Measurements from ENCODE around the gene BBOF1.
A peak's percentile ranks its signal among the peaks of the same experiment; 100 is the strongest.
"Not testable (repeated sequence)": the region's sequence is repeated elsewhere in the genome, so short reads cannot be mapped to it uniquely, and the experiment has no call there.

Gene BBOF1, protein sequence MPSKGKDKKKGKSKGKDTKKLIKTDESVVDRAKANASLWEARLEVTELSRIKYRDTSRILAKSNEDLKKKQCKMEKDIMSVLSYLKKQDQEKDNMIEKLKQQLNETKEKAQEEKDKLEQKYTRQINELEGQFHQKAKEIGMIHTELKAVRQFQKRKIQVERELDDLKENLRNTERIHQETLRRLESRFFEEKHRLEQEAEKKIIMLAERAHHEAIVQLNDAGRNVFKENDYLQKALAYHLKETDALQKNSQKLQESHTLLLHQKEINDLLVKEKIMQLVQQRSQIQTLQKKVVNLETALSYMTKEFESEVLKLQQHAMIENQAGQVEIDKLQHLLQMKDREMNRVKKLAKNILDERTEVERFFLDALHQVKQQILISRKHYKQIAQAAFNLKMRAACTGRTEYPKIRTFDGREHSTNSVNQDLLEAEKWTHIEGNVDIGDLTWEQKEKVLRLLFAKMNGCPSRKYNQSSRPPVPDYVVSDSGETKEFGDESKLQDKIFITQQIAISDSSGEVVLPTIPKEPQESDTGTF

DNA sequence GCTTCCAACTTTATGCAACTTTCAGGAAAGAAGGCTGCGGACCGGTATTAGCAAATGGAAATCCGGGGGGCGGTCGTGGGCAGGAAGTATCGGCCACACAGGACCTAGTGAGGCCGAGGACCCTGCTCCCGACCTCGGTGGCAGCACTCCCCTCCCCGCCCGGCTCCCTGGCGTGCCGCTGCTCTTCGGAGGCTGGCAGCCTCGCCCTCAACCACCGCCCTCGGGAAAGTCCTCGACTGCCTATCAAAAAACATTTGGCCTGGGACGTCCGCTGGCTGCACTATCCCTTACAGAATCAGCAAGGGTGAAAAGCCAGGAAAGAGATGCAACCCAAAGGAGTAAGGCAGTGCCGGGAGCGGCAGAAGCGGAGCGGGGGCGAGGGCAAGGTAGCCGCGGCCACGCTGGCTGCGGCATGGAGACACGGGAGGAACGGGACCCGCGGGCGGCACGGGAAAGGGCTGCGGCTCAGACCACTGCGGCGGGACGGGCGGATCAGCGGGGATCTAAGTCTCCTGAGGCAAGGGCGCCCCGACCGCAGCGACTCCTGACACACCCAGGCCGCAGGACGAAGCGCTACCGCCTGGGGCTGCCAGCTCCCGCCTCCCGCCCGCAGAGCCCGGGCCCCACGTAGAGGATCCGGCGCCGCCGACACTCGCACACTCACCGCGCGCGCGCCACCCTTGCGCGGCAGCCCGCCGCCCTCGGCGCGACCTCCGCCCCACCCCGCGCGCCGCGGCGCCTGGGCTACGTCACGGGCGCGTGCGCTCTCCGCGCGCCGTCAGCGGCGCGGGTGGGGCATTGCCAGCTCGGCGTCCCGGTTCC is at the start of gene BBOF1, which contains the start of gene ENTPD5:
BBOF1 (plus strand) TSS at position 764 of the 822 bp plus-strand sequence. CDS start 130 bp downstream, outside the sequence.
ENTPD5 (minus strand) TSS at position 703 of the 822 bp plus-strand sequence. CDS start 31,186 bp downstream, outside the sequence.
- peak; percentile 75 for DNase-seq

DNA sequence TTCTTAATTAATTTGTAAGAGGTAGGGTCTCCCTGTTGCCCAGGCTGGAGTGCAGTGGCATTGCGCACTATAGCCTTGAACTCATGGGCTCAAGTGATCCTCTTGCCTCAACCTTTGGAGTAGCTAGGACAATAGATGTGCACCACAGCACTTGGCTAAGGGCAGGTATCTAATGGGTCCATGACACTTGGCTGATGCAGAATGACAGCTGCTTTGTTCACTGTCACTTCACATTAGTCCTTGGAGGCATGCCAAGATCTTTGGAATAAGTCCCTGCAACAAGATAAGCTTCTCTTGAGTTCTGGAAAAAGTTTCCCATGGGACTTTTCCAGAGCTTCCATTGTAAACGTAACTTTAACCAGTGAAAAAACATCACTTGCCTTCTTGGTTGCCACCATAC is 45.7 kb upstream of the BBOF1 start:
- no peak for DNase-seq

DNA sequence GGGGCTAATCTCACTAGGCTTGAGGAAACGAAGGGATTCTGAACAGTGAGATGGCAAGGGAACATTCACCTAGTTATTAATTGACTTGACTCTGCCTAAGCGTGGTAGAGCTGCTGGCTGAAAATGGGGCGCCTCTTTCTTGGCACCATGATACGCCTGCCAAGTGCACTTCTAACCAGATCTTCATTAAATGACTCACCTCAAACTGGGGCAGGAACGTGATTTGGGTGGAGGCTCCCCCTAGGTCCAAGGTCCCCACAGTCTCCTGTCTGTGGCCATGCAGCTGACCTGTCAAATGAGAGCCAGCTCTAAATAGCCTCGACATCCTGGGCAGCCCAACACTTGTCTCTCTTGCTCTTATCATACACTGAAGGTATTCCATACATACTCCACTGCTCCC is 43.0 kb upstream of the BBOF1 start:
- DNase-seq, result no peak

DNA sequence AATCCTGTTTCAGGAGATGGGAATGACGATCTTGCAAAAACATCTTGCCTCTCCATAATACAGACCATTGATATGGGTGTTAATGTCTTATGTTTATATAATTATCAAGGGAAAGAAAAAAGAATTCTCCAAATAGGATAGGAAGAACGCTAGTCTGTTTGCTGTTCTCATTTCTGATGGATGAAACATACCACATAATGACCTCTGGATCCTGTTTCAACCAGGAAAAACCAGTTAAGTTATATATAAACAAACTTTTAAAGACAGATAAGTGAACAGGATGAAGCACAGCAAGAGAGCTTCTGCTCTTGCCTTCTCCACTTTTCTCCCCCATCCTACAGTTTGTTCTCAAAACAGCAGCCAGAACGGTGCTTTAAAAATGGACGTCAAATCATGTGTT is 41.3 kb upstream of the BBOF1 start:
- no peak for DNase-seq

DNA sequence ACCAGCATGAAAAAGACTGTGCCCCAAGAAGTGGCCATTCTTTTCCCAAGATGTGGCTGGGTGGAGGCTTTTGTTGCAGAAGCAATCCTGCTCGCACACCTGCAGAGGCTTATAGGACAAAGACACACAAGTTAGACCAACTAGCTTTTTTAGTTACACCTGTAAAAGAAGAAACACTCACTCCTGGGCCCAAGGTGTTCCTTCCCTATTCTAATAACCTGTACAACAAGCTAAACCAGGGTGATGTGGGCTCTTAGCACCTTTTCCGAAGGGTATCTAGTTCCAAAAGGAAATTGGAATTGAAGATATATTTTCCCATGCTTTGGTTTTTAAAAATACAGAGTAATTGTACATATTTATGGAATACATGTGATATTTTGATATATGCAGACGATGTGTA is 31.1 kb upstream of the BBOF1 start:
- DNase-seq, result no peak

DNA sequence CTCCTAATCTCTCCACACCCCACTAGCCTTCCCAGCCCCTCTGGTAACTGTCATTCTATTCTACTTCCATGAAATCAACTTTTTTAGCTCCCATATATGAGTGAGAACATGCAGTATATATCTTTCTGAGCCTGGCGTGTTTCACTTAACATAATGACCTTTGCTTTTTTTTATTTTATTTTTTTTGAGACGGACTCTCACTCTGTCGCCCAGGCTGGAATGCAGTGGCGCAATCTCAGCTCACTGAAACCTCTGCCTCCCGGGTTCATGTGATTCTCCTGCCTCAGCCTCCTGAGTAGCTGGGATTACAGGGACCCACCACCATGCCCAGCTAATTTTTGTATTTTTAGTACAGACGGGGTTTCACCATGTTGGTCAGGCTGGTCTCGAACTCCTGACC is 30.5 kb upstream of the BBOF1 start:
- not testable (repeated sequence) for DNase-seq

- no peak for DNase-seq
Observed at GRCh38 chr14:73991092-73991491, 28.1 kb upstream of the BBOF1 start.

DNA sequence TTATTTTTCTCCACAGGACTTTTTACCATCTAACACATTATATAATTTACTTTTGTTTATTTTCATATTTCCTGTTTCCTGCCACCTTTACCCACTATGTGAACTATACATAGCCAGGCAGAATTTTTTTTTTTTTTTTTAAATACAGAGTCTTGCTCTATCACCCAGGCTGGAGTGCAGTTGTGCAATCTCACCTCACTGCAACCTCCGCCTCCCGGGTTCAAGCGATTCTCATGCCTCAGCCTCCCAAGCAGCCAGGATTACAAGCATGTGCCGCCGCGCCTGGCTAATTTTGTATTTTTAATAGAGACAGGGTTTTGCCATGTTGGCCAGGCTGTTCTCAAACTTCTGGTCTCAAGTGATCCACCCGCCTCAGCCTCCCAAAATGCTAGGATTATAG is 24.2 kb upstream of the BBOF1 start:
- not testable (repeated sequence) for DNase-seq

DNA sequence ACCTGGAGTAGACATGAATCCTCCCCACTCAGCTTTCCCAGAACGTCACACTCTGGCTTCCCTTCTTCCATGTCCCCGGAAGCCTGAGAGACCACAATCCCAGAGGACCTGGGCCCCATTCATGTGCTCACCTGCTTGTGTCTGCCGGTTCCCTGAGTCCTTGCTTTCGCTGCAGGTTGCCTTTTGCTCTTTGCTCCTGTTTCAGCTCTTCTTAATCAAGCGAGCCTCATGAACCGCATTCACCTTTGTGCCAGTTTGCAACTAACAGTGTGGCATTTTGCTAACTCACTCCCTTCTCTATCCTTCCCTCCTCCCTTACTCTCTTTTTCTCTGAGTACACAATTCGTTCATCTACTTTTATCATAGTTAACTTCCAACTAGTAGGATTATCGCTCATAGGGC is 23.2 kb upstream of the BBOF1 start:
- DNase-seq, result no peak

DNA sequence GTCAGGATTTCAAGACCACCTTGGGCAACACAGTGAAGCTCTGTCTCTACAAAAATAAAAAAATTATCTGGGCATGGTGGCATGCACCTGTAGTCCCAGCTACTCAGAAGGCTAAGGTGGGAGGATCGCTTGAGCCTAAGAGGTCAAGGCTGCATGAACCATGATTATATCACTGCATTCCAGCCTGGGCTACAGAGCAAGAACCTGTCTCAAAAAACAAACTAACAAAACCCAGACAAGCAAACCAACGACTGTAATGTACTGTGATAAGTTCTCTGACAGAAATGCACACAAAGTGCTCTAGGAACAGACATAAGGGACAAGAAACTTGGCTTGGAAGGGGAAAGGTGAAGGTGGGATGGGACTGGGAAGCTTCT is 22.4 kb upstream of the BBOF1 start:
- DNase-seq, result no peak

DNA sequence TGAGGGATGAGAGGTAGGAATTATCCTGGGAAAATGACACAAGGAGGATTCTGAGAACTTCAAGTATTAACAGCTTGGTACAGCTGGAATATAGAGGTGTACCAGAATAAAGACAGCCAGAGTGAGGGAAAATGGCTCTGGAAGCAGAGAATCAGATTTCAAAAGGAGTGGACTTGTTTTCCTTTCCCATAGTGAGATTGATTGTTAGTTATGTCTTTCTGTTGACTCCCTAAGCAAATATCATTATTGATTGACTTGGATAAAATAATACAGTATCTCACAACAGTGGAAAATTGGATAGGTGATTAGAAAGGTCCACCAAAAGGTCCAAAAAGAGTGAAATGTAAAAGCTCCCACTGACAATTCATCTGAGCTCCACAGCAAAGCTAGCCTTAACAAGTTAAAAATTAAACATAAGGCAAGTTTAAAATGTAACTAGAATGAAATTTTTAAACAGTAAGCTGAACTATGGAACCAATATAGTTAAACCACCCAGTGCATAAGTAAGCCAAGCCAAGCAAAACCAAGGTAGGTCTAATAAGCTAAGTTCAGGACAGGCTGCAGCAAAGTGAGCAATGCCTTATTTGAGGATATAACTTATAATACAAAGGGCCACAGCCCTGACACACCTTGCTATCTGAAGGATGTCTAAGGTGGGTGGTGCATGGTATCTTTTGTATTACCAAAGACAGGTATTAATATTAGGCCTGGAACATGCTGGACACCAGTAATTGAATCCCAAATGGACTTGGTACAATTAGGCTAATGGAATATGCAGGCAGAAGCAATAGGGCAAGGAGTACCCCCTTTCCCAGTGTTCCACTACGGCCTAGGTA is 21.8 kb upstream of the BBOF1 start:
- DNase-seq, result no peak

DNA sequence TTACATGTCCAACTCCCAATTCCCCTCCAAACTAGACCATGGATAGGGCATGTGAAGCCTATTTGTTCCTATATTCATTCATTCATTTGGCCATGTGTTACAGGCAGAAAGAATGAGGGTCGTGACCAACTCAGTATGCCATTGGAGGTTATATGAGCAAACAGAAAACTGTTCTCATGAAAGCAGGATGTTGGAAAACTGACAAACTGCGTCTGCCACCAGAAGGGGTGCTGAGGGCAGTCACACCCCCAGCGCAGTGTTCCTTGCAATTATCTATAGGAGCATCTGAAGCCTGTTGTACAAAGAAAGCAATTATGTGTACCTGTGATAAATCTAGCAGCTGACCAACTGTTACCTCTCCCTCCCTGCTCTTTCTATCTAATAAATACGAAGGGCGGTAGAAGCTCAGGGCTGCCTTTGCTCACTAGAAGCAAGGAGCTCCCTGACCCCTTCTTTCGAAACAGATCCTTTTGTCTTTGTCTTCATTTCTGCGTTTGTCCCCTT is 21.2 kb upstream of the BBOF1 start:
- no peak for DNase-seq

GRCh38 chr14:73998726-73999125 is 20.4 kb upstream of the BBOF1 start:
- DNase-seq, result no peak

DNA sequence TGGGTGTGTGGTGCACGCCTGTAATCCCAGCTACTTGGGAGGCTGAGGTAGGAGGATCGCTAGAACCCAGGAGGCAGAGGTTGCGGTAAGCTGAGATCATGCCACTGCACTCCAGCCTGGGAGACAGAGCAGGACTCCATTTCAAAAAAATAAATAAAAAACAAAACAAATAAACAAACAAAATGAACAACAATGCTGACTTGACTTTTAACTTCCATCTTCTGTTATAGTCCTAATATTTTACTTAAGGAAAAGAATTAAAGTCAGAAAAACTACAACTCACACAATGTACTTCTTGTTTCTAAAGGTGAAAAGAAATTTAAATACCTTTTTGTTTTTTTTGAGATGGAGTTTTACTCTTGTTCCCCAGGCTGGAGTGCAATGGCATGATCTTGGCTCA is 13.5 kb upstream of the BBOF1 start:
- not testable (repeated sequence) for DNase-seq

DNA sequence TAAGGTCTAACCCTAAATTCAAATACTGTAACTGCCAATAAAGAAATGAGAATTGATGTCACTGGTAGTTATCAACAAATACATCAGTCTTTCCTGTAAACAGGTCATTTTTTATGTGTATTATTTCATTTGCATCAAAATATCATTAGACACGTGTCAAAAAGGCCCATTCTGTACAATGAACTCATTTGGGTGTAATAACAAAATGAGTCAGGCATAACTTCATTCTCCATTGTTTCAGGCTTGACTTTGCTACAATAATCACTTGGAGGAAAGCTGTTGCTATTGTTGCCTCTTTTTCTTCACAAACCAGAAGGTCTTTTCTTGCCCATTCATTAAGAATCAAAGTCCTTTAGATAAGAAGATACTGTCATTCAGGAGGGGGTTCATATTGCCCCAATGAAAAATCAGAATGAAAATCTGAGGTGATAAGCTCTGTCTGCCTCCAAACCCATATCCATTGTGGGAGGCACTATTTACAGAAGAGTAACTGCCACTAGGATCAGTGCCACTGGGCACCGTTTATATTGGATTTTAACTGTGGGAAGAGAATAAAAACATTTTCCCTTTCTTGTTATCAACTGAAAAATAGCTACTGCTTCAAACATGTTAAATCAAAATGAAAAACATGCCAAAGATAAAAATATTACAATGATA is 10.2 kb upstream of the BBOF1 start:
- no peak for DNase-seq

- DNase-seq, result no peak
Observed at GRCh38 chr14:74014299-74014698, 4.8 kb upstream of the BBOF1 start.

- DNase-seq, result no peak
Observed at GRCh38 chr14:74015176-74015575, 4.0 kb upstream of the BBOF1 start.

DNA sequence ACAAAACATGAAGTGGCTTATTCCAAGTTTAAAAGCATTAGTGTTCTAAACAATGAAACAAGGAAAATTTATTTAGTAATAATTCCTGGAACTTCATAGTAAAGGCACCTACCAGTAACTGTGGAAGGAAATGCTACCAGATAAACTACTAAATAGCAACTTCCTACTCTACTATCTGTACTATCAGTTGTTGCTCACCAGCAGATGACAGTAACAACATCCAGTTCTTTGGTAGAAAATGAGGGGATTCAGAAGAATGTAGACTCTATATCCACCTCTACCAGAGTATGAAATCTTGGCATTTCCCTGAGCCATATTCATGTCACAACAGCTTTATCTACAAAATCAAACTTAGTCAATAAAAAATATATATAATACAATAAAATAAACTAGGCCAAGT is 3.2 kb upstream of the BBOF1 start:
- no peak for DNase-seq

GRCh38 chr14:74018174-74018585 is 969 bp upstream of the BBOF1 start:
- no peak for DNase-seq

DNA sequence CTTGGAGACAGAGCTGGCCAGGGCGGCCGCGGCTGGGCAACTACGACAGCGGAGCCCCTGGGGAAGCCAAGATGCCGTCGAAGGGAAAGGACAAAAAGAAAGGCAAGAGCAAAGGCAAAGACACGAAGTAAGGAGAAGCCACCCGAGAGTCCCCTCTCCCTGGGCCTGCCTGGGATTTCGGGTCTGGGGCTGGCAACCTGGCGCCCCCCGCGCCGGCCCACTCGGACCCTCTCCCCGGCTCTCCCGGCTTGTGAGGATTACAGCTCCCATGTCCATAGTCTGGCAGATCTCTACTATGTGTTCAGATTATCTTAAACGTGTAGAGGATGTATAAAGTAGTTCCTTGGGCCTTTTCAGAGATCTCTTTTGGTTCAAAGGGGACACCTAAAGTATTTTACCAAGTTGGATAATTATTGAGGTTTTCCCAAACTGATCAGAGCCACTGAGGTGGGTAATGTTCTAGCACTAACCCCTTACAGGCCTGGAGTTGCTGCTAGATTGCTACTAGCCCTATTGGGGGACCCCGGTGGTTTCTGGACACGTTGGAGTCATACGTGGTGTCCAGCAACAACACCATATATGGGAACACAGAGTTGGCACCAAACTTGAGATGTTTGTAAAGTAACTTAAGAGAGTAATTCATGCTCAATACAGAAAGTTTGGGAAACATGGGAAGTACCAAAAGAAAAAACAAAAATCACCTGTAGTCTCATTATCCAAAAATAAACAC is 424 bp downstream of the BBOF1 start:
- no peak for DNase-seq

DNA sequence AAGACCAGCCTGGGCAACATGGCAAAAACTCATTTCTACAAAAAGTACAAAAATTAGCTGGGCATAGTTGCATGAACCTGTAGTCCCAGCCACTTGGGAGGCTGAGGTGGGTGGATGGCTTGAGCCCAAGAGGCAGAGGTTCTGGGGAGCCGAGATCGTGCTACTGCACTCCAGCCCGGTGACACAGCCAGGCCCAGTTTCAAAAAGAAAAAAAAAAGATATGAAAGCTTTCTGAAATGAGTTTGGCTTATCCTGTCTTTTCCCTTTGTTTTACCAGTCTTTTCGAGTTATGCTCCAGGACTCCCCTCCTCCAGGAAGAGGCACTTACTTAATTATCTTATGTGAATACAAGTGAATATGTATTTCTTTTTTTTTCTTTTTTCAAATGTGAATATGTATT is 3.2 kb downstream of the BBOF1 start:
- DNase-seq, result no peak
